Measurements from ENCODE around the gene LTF.

The LTF gene

GRCh38 chr3:46490338-46491084, 25.8 kb upstream of the LTF start:
- DNase-seq (ENCODE audit: low read depth): no peak

GRCh38 chr3:46489875-46490274, 25.2 kb upstream of the LTF start:
- DNase-seq (ENCODE audit: low read depth): no peak

- DNase-seq (ENCODE audit: low read depth): no peak
Measured at GRCh38 chr3:46489381-46489780, 24.7 kb upstream of the LTF start.

GRCh38 chr3:46488735-46489361, 24.1 kb upstream of the LTF start:
- peak; percentile 91 for DNase-seq (ENCODE audit: low read depth)

- DNase-seq (ENCODE audit: low read depth): no peak
Measured at GRCh38 chr3:46485779-46486175, 21.1 kb upstream of the LTF start.

- DNase-seq (ENCODE audit: low read depth): no peak
Measured at GRCh38 chr3:46484911-46485778, 20.4 kb upstream of the LTF start.

GRCh38 chr3:46484388-46484787, 19.7 kb upstream of the LTF start:
- DNase-seq (ENCODE audit: low read depth): no peak

GRCh38 chr3:46483825-46484224, 19.1 kb upstream of the LTF start:
- no peak for DNase-seq (ENCODE audit: low read depth)

- no peak for DNase-seq (ENCODE audit: low read depth)
Measured at GRCh38 chr3:46482632-46483350, 18.1 kb upstream of the LTF start.

- no peak for DNase-seq (ENCODE audit: low read depth)
Measured at GRCh38 chr3:46481636-46482035, 16.9 kb upstream of the LTF start.

- DNase-seq (ENCODE audit: low read depth): no peak
Measured at GRCh38 chr3:46480491-46481195, 15.9 kb upstream of the LTF start.

GRCh38 chr3:46479696-46480095, 15.0 kb upstream of the LTF start:
- DNase-seq (ENCODE audit: low read depth): no peak

- DNase-seq (ENCODE audit: low read depth): no peak
Measured at GRCh38 chr3:46479021-46479420, 14.3 kb upstream of the LTF start.

GRCh38 chr3:46478341-46478740, 13.6 kb upstream of the LTF start:
- no peak for DNase-seq (ENCODE audit: low read depth)

- no peak for DNase-seq (ENCODE audit: low read depth)
Measured at GRCh38 chr3:46477756-46478155, 13.1 kb upstream of the LTF start.

GRCh38 chr3:46477145-46477544, 12.4 kb upstream of the LTF start:
- no peak for DNase-seq (ENCODE audit: low read depth)

- no peak for DNase-seq (ENCODE audit: low read depth)
Measured at GRCh38 chr3:46472736-46473135, 8.0 kb upstream of the LTF start.

GRCh38 chr3:46471371-46471914, 6.7 kb upstream of the LTF start:
- DNase-seq (ENCODE audit: low read depth): no peak

- DNase-seq (ENCODE audit: low read depth): no peak
Measured at GRCh38 chr3:46470831-46471230, 6.1 kb upstream of the LTF start.

GRCh38 chr3:46469680-46470357, 5.1 kb upstream of the LTF start:
- no peak for DNase-seq (ENCODE audit: low read depth)
